Midbrain (tissue), 1 donor: Measurements from ENCODE around the gene UPK3B.
"Not testable (repeated sequence)": the region's sequence is repeated elsewhere in the genome, so short reads cannot be mapped to it uniquely, and the experiment has no call there.

ENCODE experiments used
- DNase-seq: peaks from one replicate; lab custom pipeline; 2025; lab: John Stamatoyannopoulos, UW

Gene UPK3B

DNA sequence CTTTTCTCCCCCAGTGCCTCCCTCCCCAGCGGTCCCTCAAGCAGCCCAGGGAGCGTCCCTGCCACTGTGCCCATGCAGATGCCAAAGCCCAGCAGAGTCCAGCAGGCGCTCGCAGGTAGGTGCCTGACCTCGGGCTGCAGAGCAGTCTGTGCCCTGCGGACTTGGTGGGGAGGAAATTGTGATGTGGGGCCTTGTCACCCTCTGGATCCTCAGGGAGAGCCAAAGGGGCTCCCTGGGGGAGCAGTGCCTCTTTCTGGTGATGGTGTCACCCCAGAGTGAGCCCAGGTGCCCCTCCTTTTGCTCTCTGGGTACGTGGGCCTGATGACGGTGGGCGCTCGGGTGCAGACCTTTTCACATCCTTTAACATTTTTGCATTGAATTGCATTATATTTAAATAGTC is 18.2 kb upstream of the UPK3B start:
- not testable (repeated sequence) for DNase-seq

GRCh38 chr7:76495717-76496116 is 14.6 kb upstream of the UPK3B start:
- DNase-seq = not testable (repeated sequence)

GRCh38 chr7:76497918-76498582 is 12.3 kb upstream of the UPK3B start:
- not testable (repeated sequence) for DNase-seq

- not testable (repeated sequence) for DNase-seq
These were observed 11.7 kb upstream of the UPK3B start for GRCh38 chr7:76498583-76499200.

DNA sequence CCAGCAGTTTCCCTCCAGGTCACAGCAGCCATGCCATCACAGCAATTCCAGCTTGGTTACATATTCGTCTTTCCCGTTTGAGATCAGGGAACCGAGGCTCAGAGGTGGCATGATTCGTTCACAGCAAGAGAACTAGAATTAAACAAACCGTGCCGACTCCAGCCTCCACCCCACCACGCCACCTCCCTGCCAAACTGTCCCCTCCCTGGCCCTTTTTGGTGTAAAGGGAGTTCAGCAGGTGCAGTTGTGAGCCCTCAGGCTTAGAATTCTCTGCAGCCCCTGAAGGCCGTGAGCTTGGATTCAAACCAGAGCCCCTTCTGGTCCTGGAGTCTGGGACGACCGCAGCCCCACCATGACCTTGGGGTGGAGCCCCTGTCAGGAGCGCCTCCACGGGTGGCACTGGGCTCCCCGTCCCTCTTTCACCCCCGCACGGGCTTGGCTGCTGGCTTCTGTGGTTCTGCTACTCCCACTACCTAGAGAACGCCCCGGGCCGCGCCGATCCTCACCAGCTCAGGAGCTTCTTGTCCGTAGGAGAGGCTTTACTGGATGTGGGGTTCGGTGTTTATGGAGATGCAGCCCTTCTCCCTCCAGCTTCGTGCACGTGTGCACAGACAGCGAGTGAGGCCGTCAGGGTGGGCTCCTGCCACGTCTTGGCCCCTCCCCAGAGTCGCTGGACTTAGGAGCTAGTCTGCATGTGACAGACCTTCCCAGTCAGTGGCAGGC is 11.0 kb upstream of the UPK3B start:
- DNase-seq = not testable (repeated sequence)

DNA sequence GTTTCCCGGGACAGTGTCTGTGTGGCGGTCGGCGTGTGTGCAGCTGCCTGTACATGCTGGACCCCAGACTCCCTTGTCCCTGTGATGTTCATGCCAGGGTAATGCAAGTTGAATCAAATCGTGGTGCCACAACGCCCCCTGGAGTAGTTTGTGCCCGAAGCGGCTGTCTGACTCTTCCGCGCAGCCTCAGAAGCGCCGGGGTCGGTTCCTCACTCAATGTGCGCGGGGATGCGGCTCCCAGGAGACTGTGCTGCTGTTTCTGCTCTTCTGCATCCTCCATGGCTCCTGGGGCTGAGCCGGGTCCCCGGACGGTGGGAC is 10.5 kb upstream of the UPK3B start:
- not testable (repeated sequence) for DNase-seq

GRCh38 chr7:76502224-76502623 is 8.1 kb upstream of the UPK3B start:
- not testable (repeated sequence) for DNase-seq

DNA sequence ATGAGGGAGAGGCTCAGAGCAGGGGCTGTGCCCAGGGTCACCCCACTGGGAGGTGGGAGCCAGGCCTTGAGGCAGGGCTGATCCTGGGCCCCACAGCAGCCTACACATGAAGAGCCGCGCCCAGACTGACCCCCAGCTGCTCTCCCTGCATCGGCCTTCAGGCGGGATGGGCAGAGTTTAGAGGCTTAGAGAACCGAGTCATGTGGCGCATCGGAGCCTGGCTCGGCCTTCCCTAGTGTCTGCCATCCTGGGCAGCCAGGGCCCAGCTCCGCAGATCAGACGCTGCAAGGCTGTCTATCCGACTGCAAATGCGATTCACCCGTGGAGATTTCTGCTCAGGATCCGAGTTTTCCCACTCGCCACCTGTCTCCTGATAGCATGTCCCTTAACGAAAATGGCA is 7.5 kb upstream of the UPK3B start:
- not testable (repeated sequence) for DNase-seq

DNA sequence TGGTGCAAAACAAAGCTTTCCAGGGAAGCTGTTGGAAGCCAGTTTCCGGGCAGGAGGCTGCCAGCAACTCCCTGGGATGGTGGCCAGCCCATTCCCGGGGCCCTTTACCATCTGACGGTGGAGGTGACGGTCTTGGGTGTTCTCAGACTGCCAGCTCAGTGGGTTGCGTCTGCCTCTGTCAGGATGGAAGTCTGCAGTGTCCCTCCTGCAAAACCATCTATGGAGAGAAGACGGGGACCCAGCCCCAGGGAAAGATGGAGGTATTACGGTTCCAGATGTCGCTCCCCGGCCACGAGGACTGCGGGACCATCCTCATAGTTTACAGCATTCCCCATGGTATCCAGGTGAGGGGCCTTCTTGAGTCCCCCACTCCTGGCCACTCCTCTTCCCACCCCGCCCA is 7.1 kb upstream of the UPK3B start:
- not testable (repeated sequence) for DNase-seq

GRCh38 chr7:76504351-76505167 is 5.8 kb upstream of the UPK3B start:
- not testable (repeated sequence) for DNase-seq

DNA sequence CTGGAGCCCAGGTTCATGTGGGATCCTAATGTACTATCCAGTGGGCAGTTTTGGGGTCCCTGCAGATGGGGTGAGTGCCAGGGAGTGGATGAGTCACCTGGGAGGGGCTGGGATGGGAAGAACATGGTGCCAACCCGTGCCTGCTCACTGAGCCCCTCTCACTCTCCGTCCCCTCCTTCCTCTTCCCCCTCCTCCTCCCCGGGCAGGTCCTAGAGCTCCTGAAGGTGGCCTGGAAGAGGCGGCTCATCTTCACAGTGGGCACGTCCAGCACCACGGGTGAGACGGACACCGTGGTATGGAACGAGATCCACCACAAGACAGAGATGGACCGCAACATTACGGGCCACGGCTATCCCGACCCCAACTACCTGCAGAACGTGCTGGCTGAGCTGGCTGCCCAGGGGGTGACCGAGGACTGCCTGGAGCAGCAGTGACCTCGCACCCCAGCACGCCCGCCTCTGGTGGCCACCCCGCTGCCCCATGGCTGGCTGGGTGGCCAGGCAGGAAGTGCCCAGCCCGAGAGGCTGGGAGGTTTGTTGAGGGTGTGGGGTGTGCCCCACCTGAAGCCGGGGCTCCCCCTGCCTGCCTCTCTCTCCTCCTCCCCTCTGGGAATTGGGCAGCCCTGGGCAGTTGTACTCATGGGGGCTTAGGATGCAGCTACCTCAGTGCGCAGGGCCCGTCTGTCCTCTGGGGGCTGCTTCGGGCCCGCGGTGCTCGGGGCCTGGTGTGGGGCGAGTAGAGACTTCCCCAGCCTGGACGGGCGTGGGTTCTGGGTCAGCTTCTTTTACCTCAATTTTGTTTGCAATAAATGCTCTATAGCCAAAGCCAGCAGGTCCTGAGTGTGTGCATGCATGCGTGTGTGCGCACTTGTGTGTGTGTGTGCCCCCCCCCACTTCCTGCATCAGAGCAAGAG is 4.9 kb upstream of the UPK3B start:
- DNase-seq = no peak

DNA sequence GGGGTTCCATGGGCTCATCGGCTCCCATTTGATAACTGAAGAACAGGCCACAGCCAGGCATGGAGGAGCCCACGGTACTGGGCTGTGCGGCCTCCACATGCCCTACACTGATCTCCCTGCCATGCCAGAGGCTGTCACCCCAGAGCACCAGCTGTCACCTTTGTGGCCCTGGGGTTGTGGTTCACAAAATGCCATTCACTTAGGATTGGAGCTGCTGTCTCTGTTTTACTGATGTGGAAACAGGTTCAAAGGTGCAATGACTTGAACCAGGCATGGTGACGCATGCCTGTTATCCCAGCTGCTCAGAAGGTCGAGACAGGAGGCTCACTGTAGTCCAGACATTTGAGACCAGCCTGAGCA is 4.3 kb upstream of the UPK3B start:
- DNase-seq = no peak

- not testable (repeated sequence) for DNase-seq
These were observed 3.7 kb upstream of the UPK3B start for GRCh38 chr7:76506643-76507042.

DNA sequence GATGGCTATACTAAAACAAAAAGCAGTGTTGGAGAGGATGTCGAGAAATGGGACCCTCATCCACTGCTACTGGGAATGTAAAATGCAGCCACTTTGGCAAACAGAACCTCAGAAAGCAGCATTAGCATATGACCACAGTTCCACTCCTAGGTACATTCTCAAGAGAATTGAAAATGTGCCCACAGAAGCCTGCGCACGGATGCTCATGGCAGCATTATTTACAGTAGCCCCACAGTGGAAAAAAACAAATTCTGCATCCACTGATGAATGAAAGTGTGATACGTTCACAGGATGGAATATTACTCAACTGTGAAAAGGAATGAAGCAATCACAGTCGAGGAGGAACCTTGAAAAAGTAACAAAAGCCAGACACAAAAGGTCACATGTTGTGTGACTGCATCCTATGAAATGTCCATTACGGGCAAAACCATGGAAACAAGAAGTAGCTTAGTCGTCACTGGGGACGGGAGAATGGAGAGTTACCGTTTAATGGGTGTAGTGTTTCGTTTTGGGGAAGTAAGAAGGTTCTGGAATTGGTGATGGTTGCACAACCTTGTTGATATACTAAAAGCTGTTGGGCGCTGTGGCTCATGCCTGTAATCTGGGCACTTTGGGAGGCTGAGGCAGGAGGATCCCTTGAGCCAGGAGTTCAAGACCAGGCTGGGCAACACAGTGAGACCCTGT is 2.5 kb upstream of the UPK3B start:
- no peak for DNase-seq

GRCh38 chr7:76511200-76511910 is 1.0 kb downstream of the UPK3B start:
- DNase-seq = not testable (repeated sequence)

DNA sequence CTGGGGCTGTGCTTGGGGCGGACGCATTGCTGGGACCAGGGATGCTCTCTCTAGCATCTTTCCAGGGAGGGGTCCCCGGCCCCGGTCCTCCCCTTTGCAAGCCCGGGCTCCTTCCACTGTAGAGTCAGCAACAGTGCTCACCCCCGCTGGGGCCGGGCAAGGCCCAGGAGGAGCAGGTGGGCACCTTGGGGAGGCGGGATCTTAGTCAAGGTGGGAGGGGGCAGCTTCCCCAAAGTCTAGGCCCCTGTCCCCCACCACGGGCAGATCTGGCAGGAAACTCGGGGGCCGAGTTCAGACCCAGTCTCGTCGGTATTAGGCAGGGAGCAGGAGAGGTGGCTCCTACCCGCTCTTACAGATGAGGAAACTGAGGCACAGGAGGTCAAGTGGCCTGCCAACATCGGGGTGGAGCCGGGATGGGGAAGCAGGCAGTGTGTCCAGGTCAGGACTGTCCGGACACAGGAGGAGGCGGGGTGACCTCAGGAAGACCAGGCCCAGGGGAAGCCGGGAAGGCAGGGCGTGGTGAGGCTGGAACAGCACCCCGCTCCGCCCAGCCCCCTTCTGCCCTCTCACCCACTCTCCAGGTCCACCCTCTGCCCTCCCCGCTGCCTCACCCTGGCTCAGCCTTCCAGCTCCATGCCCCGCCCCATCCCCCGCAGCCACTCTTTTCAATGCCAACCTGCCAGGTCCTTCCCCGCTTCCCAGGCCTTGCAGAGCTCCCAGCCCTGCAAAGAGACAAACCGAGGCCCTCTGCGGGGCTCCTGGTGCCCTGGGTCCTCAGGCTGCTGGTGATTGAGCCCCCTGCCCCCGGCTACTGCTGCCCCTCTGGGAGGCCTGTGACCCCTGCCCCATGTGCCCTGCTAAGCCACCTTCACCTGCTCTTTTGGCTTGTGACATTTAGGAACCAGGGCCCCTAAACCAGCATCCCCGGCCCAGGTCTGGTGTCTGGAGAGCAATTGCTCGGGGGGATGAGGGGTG is 1.8 kb downstream of the UPK3B start:
- not testable (repeated sequence) for DNase-seq

GRCh38 chr7:76512941-76513816 is 2.8 kb downstream of the UPK3B start:
- no peak for DNase-seq
